GM13976 (cell line): ENCODE measurements around the gene PSEN2.
"Not testable (repeated sequence)": the region's sequence is repeated elsewhere in the genome, so short reads cannot be mapped to it uniquely, and the experiment has no call there.

Experiments used
- DNase-seq: peaks from one replicate; pipeline ENCODE4 v3.0.0; 2012; ENCODE audit warnings: low spot score
- in situ Hi-C: fragments of 300-500 bp; cut with MboI; formaldehyde crosslinking; loops from one replicate; pipeline ENCODE4 v1.12.0; 2022; ENCODE audit warnings: low sequenced_read_pairs, mixed read lengths, inconsistent platforms; ENCODE audit not compliant: unreplicated experiment
- TF ChIP-seq, protein P1 (sequence below): IDR thresholded peaks from 2 replicates; pipeline ENCODE4 v1.5.1; 2012; ENCODE audit warnings: borderline replicate concordance, mild to moderate bottlenecking; ENCODE audit not compliant: insufficient read depth; ENCODE audit errors: extremely low read depth, missing control alignments, control extremely low read depth

The PSEN2 gene

DNA sequence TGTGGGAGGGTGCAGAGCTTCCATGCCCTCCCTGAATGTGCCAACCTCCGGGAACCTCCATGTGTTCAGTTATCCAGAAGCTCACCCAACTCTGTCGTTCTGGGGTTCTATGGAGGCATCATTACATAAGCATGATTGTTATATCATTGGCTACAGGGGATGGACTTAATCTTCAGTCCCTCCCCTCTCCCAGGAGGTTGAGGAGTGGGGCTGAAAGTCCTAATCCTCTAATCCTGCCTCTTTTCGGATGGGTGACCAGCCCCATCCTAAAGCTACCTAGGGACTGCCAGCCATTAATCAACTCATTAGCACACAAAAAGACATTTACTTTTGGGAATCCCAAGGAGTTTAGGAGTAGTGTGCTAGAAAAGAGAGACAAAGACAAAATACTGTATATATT is 32.0 kb upstream of the PSEN2 start:
- in situ Hi-C loops = no loop called here
- TF ChIP-seq, protein P1, sequence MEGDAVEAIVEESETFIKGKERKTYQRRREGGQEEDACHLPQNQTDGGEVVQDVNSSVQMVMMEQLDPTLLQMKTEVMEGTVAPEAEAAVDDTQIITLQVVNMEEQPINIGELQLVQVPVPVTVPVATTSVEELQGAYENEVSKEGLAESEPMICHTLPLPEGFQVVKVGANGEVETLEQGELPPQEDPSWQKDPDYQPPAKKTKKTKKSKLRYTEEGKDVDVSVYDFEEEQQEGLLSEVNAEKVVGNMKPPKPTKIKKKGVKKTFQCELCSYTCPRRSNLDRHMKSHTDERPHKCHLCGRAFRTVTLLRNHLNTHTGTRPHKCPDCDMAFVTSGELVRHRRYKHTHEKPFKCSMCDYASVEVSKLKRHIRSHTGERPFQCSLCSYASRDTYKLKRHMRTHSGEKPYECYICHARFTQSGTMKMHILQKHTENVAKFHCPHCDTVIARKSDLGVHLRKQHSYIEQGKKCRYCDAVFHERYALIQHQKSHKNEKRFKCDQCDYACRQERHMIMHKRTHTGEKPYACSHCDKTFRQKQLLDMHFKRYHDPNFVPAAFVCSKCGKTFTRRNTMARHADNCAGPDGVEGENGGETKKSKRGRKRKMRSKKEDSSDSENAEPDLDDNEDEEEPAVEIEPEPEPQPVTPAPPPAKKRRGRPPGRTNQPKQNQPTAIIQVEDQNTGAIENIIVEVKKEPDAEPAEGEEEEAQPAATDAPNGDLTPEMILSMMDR = no peak
- DNase-seq = no peak

DNA sequence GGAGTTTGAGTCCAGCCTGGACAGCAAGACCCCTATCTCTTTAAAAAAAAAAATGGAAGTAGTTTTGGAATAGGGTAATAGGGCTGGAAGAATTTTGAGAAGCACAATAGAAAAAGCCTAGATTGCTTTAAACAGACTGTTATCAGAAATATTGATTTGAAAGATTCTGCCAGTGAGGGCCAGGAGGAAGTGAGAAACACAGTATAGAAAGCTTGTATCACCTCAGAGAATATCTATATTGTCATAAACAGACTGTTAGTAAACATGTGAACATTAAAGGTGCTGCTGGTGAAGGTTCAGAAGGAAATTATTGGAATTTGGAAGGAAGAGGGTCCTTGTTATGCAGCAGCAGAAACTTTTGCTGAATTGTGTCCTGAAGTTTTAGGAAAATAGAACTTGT is 24.8 kb upstream of the PSEN2 start:
- no peak for DNase-seq
- in situ Hi-C loops = no loop called here

DNA sequence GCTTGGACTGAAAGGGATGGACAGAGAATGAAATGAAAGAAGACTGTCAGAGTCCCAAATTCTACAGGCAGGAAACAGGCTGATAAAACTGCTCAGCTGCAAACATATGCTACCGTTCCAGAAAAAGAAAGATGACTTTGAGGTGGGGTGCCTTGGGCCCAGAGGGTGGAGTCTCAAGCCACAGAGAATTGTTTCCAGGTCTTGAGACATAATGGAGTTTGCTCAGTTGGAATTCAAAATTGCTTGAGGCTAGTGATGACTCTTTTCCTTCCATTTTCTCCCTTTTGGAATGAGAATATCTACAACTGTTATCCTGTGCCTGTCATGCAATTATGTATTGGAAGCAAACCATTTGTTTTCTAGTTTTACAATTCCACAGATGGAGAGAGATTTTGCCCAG is 23.6 kb upstream of the PSEN2 start:
- in situ Hi-C loops = no loop called here
- DNase-seq = no peak
- TF ChIP-seq, protein P1 = no peak

More for the DNA sequence above, 24.8 kb upstream of the PSEN2 start:
- TF ChIP-seq, protein P1 = no peak

DNA sequence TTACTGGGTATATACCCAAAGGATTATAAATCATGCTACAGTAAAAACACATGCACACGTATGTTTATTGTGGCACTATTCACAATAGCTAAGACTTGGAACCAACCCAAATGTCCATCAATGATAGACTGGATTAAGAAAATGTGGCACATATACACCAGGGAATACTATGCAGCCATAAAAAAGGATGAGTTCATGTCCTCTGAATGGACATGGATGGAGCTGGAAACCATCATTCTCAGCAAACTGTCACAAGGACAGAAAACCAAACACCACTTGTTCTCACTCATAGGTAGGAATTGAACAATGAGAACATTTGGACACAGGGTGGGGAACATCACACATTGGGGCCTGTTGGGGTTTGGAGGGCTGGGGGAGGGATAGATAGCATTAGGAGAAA is 15.9 kb upstream of the PSEN2 start:
- in situ Hi-C loops = not testable (repeated sequence)

DNA sequence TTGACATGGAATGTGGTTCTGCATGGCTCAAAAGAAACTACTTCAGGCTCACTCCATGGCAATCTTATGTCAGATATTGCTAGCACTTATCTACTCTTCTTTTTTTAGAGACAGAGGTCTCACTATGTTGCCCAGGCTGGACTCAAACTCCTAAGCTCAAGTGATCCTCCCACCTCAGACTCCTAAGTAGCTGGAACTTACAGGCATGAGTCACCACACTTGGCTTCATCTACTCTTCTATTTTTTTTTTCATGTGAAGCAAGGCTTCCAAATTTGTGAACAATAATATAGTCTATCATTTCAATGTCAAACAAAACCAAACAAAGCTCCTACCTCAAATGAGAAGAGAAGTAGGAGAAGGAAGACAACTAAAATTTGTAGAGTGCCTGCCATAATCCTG is 7.5 kb upstream of the PSEN2 start:
- TF ChIP-seq, protein P1 = no peak
- in situ Hi-C loops = no loop called here
- DNase-seq = no peak

More for the DNA sequence above, 15.9 kb upstream of the PSEN2 start:
- DNase-seq = not testable (repeated sequence)

DNA sequence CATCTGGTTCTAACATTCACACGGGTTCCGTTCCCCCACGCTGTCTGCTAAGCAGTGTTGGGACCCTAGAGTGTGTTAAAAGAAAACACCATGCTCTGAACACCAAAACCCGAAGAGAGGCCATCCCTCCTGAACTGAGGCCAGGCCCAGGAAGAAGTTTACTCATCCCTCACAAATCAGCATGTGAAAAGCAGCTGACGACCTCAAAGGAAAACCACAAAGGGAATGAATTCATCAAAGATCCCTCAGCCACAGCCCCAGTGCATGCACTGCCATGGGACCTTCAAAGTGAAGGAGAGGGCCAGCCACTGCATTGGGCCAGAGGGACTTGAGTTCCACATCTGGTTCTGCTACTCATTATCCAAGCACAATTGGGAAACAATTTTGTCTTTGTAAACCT is 7.0 kb upstream of the PSEN2 start:
- TF ChIP-seq, protein P1 = no peak
- in situ Hi-C loops = no loop called here
- no peak for DNase-seq

DNA sequence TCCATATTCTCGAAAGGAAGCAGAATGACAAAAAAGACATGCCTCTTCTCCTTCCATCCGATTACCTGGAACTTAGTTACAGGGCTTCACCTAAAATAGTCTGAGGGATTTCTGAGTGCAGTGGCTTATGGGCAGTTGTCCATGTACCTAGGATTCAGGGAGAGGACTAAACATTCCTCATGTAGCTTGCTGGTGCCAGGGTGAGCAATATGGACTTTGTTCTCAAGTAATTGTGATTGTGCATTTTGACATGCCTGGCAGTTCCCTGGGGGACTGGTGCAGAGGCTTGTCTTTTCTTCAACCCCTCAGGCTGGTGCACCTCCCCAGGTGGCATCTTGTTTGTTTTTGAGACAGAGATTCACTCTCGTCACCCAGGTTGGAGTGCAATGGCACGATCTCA is 6.1 kb upstream of the PSEN2 start:
- TF ChIP-seq, protein P1 = no peak
- in situ Hi-C loops = no loop called here
- DNase-seq = no peak

DNA sequence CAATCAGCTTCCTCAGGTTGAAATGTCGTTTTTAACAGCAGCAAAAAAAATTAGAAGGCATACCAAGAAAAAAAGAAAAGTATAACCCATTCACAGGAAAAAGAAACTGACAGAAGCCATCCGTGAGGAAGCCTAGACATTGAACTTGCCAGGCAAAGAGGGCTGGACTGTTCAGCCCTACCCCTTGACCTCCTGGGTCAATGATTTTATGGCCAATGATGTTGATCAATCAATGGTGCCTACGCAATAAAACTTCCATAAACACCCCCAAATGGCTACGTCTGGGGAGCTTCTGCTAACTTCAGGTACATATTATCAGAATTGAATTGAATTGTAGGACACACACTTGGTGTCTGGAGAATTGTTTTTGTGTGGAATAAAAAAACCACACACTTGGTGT is 4.8 kb upstream of the PSEN2 start:
- no peak for DNase-seq
- TF ChIP-seq, protein P1 = no peak
- in situ Hi-C loops = no loop called here
